NCI-H82 treated with DMSO at 0.1 percent for 48 hours (cell line): ENCODE data around the gene CCDC186.
A peak's percentile ranks its signal among the peaks of the same experiment; 100 is the strongest.

Experiments used
- DNase-seq: peaks from one replicate; lab custom pipeline; 2025; ENCODE audit not compliant: unreplicated experiment; lab: John Stamatoyannopoulos, UW

The CCDC186 gene

GRCh38 chr10:114173921-114174694, at the start of gene CCDC186:
Gene CCDC186 (minus strand): TSS chr10:114174203. CDS start chr10:114163268, 10,935 bp downstream.
- DNase-seq: peak; percentile 64

- no peak for DNase-seq
Observed at GRCh38 chr10:114223066-114223465, 49.1 kb upstream of the CCDC186 start.

DNA sequence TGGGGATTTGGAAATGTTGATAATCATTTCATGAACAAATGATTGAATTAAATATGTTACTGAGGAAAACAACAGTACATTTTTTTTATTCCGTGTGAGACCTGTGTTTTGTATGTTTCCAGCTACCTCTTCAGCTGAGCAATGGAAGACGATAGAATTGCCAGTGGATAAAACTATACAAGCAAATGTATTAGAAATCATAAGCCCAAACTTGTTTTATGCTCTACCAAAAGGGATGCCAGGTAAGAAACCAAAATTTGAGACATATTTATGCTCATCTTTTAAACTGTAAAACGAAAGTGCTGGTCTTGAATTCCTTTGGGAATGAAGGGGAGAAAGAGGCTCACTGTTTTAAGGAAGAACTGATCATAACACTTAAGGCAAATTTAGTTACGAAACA, 47.2 kb upstream of the CCDC186 start:
- no peak for DNase-seq

- no peak for DNase-seq
Observed at GRCh38 chr10:114220281-114220680, 46.3 kb upstream of the CCDC186 start.

GRCh38 chr10:114215033-114215432, 41.0 kb upstream of the CCDC186 start:
- no peak for DNase-seq

DNA sequence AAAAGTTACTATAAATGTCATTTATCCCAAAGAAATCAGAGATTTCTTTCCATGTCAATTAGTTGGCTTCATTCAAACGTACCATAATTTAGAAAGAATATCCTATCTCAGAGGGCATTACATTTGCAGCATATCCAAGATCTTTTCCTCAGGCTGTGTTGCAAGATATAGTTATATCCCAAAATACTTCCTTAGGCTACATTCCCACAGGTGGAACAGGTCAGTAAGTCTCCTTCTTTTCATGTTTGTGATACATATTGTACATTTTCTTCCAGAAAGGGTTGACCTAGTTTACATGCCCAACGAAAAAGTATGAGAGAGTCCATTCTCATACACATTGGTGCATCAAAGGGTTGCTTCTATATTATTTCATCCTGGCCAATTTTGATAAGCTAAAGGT, 38.1 kb upstream of the CCDC186 start:
- no peak for DNase-seq

DNA sequence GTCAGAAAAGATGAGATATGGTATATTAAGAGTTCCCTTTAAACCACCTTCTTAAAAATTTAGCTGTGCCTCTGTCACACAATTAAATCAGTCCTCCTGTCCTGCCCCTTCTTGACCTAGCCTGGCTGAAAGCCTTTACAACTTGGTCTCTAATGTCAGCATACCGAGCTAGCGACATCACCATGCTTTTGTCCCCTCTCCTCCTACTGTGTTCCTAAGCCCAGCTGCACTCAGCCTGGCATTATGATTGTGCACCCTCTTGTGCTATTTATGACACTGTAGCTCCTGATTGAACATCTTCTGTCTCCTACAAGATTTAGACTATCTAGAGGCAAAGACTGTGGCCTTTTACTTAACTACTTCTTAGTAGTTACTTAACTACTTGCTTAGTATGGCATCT, 34.3 kb upstream of the CCDC186 start:
- DNase-seq: no peak

- DNase-seq: no peak
Observed at GRCh38 chr10:114207349-114207748, 33.3 kb upstream of the CCDC186 start.

- DNase-seq: no peak
Observed at GRCh38 chr10:114206902-114207301, 32.9 kb upstream of the CCDC186 start.

DNA sequence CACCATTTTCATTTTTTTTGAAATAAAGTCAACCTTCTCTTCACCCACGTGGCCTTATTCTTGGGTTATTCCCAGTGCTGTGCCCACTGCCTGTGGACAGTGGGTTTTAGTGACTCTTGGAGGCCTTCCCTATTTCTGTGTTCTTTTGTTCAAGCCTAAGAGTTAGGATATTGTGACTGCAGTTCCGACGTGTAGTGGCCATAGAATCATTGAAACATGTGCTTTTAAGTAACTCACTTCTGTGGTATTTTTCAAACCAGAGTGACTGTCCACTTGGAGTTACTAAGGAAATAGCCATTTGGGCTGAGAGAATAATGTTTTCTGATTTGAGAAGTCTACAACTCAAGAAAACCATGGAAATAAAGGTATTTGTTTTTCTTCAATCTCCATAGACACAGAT, 28.8 kb upstream of the CCDC186 start:
- no peak for DNase-seq

GRCh38 chr10:114199239-114199638, 25.2 kb upstream of the CCDC186 start:
- DNase-seq: no peak

DNA sequence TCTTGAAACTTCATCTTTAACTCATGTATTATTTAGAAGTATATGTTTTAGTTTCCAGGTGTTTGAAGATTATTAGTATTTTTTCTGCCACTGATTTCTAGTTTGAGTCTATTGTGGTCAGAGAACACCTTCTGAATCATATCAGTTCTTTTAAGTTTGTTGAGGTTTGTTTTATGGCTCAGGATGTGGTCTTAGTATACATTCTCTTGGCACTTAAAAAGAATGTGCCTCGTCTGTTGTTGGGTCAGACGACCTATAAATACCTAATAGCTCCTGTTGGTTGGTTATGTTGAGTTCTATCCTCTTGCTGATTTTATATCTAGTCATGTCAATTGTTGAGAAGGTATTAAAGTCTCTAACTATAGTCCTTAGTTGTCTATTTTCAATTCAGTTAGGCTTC, 21.1 kb upstream of the CCDC186 start:
- no peak for DNase-seq

DNA sequence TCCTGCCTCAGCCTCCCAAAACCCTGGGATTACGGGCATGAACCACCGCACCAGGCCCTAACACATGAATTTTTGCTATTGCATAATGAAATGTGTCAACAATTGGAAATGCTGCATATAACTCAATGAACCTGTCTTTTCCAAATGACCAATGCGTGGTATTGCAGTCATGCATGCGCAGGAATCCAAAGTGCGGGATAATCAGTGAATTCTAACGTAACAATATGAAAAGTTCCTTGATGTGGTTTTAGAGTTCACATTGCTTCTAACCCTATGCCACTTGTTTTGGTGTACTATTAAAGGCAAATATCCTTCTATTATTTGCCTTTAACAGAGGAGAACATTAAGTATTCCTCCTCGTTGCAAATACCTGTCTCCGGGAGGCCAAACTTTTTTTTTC, 15.7 kb upstream of the CCDC186 start:
- no peak for DNase-seq

- no peak for DNase-seq
Observed at GRCh38 chr10:114188900-114189299, 14.9 kb upstream of the CCDC186 start.

DNA sequence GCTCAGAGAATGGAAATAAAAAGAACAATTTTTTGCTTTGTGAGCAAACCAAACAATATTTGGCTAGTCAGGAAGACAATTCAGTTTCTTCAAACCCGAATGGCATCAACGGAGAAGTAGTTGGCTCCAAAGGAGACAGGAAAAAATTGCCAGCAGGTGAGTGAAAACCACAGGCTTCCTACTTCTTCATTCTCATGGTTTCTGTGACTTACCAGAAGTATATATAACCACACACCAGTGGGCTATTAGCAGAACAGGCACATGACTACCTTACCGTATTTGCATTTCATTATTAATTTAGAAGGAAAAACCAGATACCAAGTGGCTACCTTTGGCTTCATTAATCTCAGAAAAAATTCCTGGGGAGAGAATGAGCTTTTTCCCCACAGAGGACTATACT, 14.0 kb upstream of the CCDC186 start:
- DNase-seq: no peak

DNA sequence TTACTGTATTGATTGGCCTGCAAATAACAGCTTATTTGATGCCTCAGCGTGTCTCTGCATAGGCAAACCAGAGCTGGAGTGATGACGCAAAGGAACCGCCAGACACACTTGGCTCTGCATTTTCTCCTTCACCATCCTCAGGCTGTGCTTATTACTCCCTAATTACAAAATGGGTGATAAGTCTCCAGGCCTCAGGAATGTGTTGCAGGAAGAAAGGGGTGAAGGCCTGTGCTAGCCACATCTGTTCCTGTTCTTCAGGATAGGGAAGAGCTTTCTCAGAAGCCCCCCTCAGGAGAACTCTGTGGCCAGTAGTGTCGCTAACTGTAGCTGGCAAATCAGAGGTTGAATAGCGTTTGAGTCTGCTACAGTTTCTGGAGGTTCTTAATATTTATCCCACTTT, 10.3 kb upstream of the CCDC186 start:
- DNase-seq: no peak

- no peak for DNase-seq
Observed at GRCh38 chr10:114183563-114183962, 9.6 kb upstream of the CCDC186 start.

GRCh38 chr10:114181971-114182370, 8.0 kb upstream of the CCDC186 start:
- DNase-seq: no peak

DNA sequence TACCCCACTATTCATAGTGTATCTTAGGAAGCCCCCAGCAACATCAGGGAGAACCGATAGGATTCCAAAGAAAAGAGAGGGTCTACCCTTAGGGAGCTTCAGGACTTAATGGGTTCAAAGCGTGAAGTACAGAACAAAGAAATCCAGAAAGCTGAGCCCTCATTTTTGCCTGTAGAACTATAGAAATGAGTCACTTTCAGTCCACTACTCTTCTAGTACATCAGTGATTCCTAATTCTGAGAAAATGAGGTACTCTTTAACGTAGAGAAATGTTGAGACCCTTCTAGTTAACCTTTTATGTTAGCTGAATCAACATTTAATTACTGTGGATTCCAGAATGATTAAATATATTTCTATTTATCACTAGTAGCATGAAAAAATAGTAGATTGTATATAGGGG, 6.9 kb upstream of the CCDC186 start:
- no peak for DNase-seq

GRCh38 chr10:114179747-114180146, 5.7 kb upstream of the CCDC186 start:
- DNase-seq: no peak

DNA sequence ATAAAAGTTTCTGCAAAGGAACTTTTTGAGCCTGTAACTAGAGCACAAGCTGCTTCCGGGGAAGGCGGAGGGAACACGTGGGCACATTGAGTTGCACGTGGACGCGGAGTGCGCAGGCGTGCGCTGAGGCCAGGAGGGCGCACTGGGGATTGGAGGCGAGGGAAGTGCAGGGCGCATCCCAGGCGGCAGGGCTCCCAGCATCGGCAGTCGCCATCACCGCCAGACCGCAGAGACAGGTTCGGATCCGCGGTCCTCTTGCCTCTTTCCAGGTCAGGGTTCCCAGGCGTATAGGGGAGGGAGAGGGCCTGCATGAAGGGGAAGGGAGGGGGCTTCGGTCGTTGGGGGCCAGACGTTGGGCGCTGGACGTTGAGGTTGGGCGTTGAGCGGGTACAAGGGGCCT, 5.1 kb upstream of the CCDC186 start, which contains the start of gene TDRD1:
Gene TDRD1, plus strand, starts transcription at position 206 of the 400 bp plus-strand sequence. CDS start 8,479 bp downstream, outside the sequence.
- no peak for DNase-seq

- no peak for DNase-seq
Observed at GRCh38 chr10:114176511-114176910, 2.5 kb upstream of the CCDC186 start.

DNA sequence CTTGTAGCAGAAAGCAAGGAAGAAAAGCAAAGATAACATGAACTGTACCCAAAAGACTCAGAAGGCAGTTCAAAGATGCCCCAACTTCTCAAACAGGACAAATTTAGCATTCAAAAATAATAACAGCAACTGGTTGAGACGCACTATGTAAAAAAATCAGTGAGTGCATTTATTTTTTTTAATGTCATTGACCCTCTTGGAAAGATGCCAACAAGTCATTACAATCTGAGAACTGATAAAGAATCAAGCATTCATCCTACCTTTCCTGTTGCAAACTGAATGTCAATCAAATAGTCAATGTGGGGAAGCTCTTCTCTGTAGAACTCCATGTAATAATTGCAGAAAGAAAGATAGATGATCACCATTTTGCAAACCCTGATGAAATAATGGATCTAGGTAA, 1.7 kb upstream of the CCDC186 start:
- DNase-seq: no peak
